Measurements from ENCODE around the gene ITPKC. TPM values are rescaled to one million over a fixed set of nuclear protein-coding genes. Genes with fewer than 3 reads are reported as not detected.

Gene ITPKC
- total RNA-seq, 4 donors from 2014 or later: 58.5 to 127 (median 95.7) TPM

DNA sequence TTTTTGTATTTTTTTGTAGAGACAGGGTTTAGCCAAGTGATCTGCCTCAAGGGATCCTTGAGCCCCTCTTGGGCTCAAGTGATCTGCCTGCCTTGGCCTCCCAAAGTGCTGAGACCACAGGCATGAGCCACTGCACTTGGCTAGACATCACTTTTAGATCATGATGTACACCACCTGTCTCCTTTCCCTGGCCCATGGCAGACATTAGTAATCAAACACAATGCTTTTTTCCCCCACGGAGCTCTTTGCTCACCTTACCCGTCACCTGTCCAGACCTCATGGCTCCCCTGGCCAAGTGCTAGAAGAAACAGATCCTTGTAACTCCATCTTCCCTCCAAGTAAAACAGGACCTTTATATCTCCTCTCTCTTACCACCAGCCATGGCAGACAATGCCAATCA lies 44.9 kb upstream of the ITPKC start:
- Histone ChIP-seq H3K27ac (no peak overlapping the region), H3K4me1 (peaks cover 0 to 16% (median 0%) of the 10 kb centered on the region in 3 donors), H3K36me3 (peaks cover 20 to 98% (median 36%) of the 10 kb centered on the region in 3 donors), H3K9me3 (no peaks in the 10 kb centered on the region), H3K27me3 (no peaks in the 10 kb centered on the region), H3K4me3 (no peak overlapping the region)
- 68 to 96% methylated on average over 2 of the region's 2 CpGs for WGBS, 2 donors
- no peak for DNase-seq
- TF ChIP-seq CTCF (IDR thresholded peaks at IDR 0.05): no peak
- TF ChIP-seq POLR2A (IDR thresholded peaks at IDR 0.05): no peak
- intact Hi-C loops (cut with DNase I): no loop called here

GRCh38 chr19:40672573-40673299 lies 44.2 kb upstream of the ITPKC start:
- TF ChIP-seq CTCF (IDR thresholded peaks at IDR 0.05) (no peak), POLR2A (IDR thresholded peaks at IDR 0.05) (no peak)
- intact Hi-C loops (cut with DNase I): no loop called here
- Histone ChIP-seq H3K4me3 (no peak overlapping the region), H3K36me3 (peaks cover 16 to 98% (median 43%) of the 10 kb centered on the region in 3 donors), H3K27me3 (no peaks in the 10 kb centered on the region), H3K27ac (no peak overlapping the region), H3K4me1 (peaks cover 0 to 15% (median 0%) of the 10 kb centered on the region in 3 donors), H3K9me3 (no peaks in the 10 kb centered on the region)
- DNase-seq: no peak
- 80 to 93% methylated on average over 7 of the region's 7 CpGs for WGBS, 2 donors

- intact Hi-C loops (cut with DNase I): no loop called here
- Histone ChIP-seq H3K4me3 (no peak overlapping the region), H3K9me3 (no peaks in the 10 kb centered on the region), H3K27ac (no peak overlapping the region), H3K4me1 (peaks cover 0 to 15% (median 0%) of the 10 kb centered on the region in 3 donors), H3K36me3 (peaks cover 13 to 98% (median 49%) of the 10 kb centered on the region in 3 donors), H3K27me3 (no peaks in the 10 kb centered on the region)
- DNase-seq: no peak
- 100% methylated on average over 1 to 5 of the region's 11 CpGs for WGBS, 2 donors
- TF ChIP-seq CTCF (IDR thresholded peaks at IDR 0.05) (no peak), POLR2A (IDR thresholded peaks at IDR 0.05) (no peak)
Measured at GRCh38 chr19:40673397-40673796, 43.5 kb upstream of the ITPKC start.

DNA sequence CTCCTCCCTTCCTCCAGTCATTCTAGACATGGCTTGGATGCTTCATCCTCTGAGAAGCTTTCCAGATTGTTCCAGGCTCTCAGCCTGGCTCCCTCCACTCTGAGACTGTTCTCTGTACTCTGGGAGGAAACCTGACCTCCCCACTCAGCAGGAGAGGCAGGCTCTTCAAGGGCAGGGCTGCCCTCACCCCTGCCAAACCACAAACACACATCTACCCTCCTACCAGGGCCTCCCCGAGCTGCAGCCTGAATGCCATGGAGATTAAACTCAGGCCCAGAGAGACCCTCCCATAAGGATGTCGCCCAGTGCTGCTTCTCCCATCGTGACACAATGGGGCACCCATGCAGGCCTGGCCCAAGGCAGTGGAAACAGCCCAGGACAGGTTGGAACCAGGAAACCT lies 42.6 kb upstream of the ITPKC start:
- Histone ChIP-seq H3K9me3 (no peaks in the 10 kb centered on the region), H3K36me3 (peaks cover 13 to 98% (median 51%) of the 10 kb centered on the region in 3 donors), H3K27me3 (no peaks in the 10 kb centered on the region), H3K4me1 (peaks cover 0 to 15% (median 0%) of the 10 kb centered on the region in 3 donors), H3K27ac (peak overlapping the region in 2 of 4 donors; percentile 16 to 44), H3K4me3 (no peak overlapping the region)
- 58 to 69% methylated on average over 3 of the region's 3 CpGs for WGBS, 2 donors
- intact Hi-C loops (cut with DNase I): no loop called here
- no peak for TF ChIP-seq POLR2A (IDR thresholded peaks at IDR 0.05)
- no peak for TF ChIP-seq CTCF (IDR thresholded peaks at IDR 0.05)
- no peak for DNase-seq

DNA sequence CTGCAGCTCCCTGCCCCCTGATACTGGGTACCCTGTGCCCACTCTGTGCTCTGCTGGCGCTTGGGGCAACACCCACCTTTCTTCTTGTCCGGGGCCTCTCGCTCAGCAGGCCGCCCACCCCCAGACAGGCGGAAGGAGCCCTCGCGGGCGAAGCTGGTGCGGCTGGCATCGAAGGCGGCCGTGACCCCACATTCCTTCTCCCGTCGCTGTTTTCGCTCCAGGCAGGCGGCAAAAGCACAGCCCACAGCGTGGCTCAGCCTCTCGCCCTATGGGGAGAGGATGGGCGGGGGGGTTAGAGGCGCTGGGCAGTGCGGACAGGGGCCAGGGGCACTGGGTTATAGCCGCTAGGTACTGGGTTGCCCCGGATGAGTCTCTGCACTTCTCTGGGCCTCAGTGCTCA lies 39.8 kb upstream of the ITPKC start:
- no peak overlapping the region for H3K4me3 ChIP-seq
- H3K4me1 ChIP-seq: peaks cover 0 to 15% (median 0%) of the 10 kb centered on the region in 3 donors
- peaks cover 11 to 98% (median 53%) of the 10 kb centered on the region in 3 donors for H3K36me3 ChIP-seq
- H3K27me3 ChIP-seq: no peaks in the 10 kb centered on the region
- H3K9me3 ChIP-seq: no peaks in the 10 kb centered on the region
- no peak overlapping the region for H3K27ac ChIP-seq
- no peak for DNase-seq
- TF ChIP-seq POLR2A (IDR thresholded peaks at IDR 0.05): no peak
- no peak for TF ChIP-seq CTCF (IDR thresholded peaks at IDR 0.05)
- intact Hi-C loops (cut with DNase I): no loop called here
- WGBS, 2 donors: 88 to 93% methylated on average over 10 to 15 of the region's 23 CpGs
